Epithelial cell of esophagus (primary cell): ENCODE results near the gene BDKRB1.

ENCODE experiments used
- DNase-seq: peaks from one replicate; pipeline ENCODE4 v3.0.0; 2010; ENCODE audit warnings: low read depth
- H3K4me3 ChIP-seq: 2 replicates; pipeline ENCODE4 v1.5.1; 2011; ENCODE audit warnings: mild to moderate bottlenecking, low read length, control low read depth
- CTCF ChIP-seq: IDR thresholded peaks from 2 replicates; pipeline ENCODE4 v1.5.1; 2011; ENCODE audit warnings: low read depth, mild to moderate bottlenecking, low read length, control low read depth, inconsistent platforms; ENCODE audit not compliant: insufficient read depth; ENCODE audit errors: missing control alignments

The BDKRB1 gene

DNA sequence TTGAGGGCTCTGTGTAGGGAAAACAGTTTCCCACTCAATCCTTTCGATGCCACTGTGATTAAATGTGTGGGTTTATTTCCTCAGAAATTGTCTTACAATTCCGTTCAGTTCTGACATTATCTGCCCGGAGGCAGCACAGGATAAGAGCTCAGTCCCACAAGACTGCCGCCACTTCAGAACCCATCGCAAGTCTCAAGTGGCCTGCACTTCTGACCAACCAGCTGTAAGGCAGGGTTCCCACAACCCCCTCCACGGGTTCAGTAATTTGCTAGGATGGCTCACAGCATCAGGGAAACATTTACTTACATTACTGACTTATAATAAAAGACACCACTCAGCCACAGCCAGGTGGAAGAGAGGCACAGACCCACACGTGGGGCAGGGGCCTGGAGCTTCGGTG, 34.2 kb upstream of the BDKRB1 start:
- no peak overlapping the region for H3K4me3 ChIP-seq
- no peak for DNase-seq
- TF ChIP-seq CTCF: no peak

- TF ChIP-seq CTCF: no peak
- DNase-seq: peak; percentile 69
- H3K4me3 ChIP-seq: no peak overlapping the region
Measured at GRCh38 chr14:96224480-96225096, 31.4 kb upstream of the BDKRB1 start.

- no peak for TF ChIP-seq CTCF
- H3K4me3 ChIP-seq: no peak overlapping the region
- DNase-seq: no peak
Measured at GRCh38 chr14:96225213-96225612, 30.8 kb upstream of the BDKRB1 start.

DNA sequence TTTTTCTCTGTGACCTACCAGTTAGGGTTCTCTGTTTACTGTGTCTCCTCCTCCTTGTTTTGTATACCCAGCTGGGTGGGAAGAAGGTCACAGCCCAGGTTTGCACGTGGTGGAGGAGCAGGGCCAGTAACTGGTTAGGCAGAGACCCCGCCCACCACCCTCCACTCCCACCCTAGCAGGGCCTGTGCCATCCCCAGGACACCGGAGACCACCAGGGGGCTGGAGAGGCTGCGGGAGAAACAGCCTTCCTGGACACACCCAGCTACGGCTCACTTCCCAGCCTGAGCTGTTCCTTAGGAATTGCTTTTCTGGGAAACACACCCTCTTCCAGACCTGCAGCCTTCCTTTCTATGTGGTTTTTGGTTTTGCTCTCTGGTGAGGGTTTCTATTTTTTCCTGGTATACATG, 30.3 kb upstream of the BDKRB1 start:
- H3K4me3 ChIP-seq: no peak overlapping the region
- peak; percentile 74 for DNase-seq
- peak; percentile 38 for TF ChIP-seq CTCF

GRCh38 chr14:96227428-96227827, 28.6 kb upstream of the BDKRB1 start:
- no peak for DNase-seq
- no peak for TF ChIP-seq CTCF
- no peak overlapping the region for H3K4me3 ChIP-seq

GRCh38 chr14:96229315-96229714, 26.7 kb upstream of the BDKRB1 start:
- no peak for DNase-seq

More at GRCh38 chr14:96229315-96229714, 26.7 kb upstream of the BDKRB1 start:
- no peak for TF ChIP-seq CTCF
- H3K4me3 ChIP-seq: no peak overlapping the region
